Measurements from ENCODE around the gene LHX3.

LHX3 gene

GRCh38 chr9:136203408-136204144 is 1.4 kb downstream of the LHX3 start:
- Histone ChIP-seq H3K27ac (no peak overlapping the region), H3K27me3 (peaks cover 79% of the 10 kb centered on the region), H3K9me3 (no peaks in the 10 kb centered on the region), H3K4me3 (ENCODE audit: low read depth in 1 of 2, low read length in 1 of 2) (no peak overlapping the region), H3K4me1 (ENCODE audit: control insufficient read depth in 1 of 2, insufficient read depth in 1 of 2, low read depth in 1 of 2, low read length in 1 of 2) (no peaks in the 10 kb centered on the region), H3K36me3 (peaks cover 3% of the 10 kb centered on the region)
- TF ChIP-seq, protein P1, sequence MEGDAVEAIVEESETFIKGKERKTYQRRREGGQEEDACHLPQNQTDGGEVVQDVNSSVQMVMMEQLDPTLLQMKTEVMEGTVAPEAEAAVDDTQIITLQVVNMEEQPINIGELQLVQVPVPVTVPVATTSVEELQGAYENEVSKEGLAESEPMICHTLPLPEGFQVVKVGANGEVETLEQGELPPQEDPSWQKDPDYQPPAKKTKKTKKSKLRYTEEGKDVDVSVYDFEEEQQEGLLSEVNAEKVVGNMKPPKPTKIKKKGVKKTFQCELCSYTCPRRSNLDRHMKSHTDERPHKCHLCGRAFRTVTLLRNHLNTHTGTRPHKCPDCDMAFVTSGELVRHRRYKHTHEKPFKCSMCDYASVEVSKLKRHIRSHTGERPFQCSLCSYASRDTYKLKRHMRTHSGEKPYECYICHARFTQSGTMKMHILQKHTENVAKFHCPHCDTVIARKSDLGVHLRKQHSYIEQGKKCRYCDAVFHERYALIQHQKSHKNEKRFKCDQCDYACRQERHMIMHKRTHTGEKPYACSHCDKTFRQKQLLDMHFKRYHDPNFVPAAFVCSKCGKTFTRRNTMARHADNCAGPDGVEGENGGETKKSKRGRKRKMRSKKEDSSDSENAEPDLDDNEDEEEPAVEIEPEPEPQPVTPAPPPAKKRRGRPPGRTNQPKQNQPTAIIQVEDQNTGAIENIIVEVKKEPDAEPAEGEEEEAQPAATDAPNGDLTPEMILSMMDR (IDR thresholded peaks at IDR 0.05) = no peak

GRCh38 chr9:136202454-136203407 is 2.2 kb downstream of the LHX3 start:
- Histone ChIP-seq H3K36me3 (no peaks in the 10 kb centered on the region), H3K9me3 (no peaks in the 10 kb centered on the region), H3K4me1 (ENCODE audit: control insufficient read depth in 1 of 2, insufficient read depth in 1 of 2, low read depth in 1 of 2, low read length in 1 of 2) (no peaks in the 10 kb centered on the region), H3K27ac (no peak overlapping the region), H3K4me3 (ENCODE audit: low read depth in 1 of 2, low read length in 1 of 2) (no peak overlapping the region), H3K27me3 (peaks cover 88% of the 10 kb centered on the region)
- TF ChIP-seq, protein P1 (IDR thresholded peaks at IDR 0.05) = no peak

- H3K27me3 ChIP-seq = peaks cover 97% of the 10 kb centered on the region
- H3K4me3 ChIP-seq (ENCODE audit: low read depth in 1 of 2, low read length in 1 of 2) = no peak overlapping the region
- H3K27ac ChIP-seq = no peak overlapping the region
- H3K9me3 ChIP-seq = no peaks in the 10 kb centered on the region
- no peaks in the 10 kb centered on the region for H3K4me1 ChIP-seq (ENCODE audit: control insufficient read depth in 1 of 2, insufficient read depth in 1 of 2, low read depth in 1 of 2, low read length in 1 of 2)
- TF ChIP-seq, protein P1 (IDR thresholded peaks at IDR 0.05) = no peak
- H3K36me3 ChIP-seq = no peaks in the 10 kb centered on the region
Observed at GRCh38 chr9:136201609-136202453, 3.1 kb downstream of the LHX3 start.

GRCh38 chr9:136201174-136201573 is 3.8 kb downstream of the LHX3 start:
- Histone ChIP-seq H3K4me1 (ENCODE audit: control insufficient read depth in 1 of 2, insufficient read depth in 1 of 2, low read depth in 1 of 2, low read length in 1 of 2) (no peaks in the 10 kb centered on the region), H3K4me3 (ENCODE audit: low read depth in 1 of 2, low read length in 1 of 2) (no peak overlapping the region), H3K27me3 (peaks cover 100% of the 10 kb centered on the region), H3K9me3 (no peaks in the 10 kb centered on the region), H3K36me3 (no peaks in the 10 kb centered on the region), H3K27ac (no peak overlapping the region)
- TF ChIP-seq, protein P1 (IDR thresholded peaks at IDR 0.05) = no peak

GRCh38 chr9:136200424-136200823 is 4.5 kb downstream of the LHX3 start:
- Histone ChIP-seq H3K27me3 (peaks cover 100% of the 10 kb centered on the region), H3K9me3 (no peaks in the 10 kb centered on the region), H3K4me3 (ENCODE audit: low read depth in 1 of 2, low read length in 1 of 2) (no peak overlapping the region), H3K27ac (no peak overlapping the region), H3K4me1 (ENCODE audit: control insufficient read depth in 1 of 2, insufficient read depth in 1 of 2, low read depth in 1 of 2, low read length in 1 of 2) (no peaks in the 10 kb centered on the region), H3K36me3 (no peaks in the 10 kb centered on the region)
- TF ChIP-seq, protein P1 (IDR thresholded peaks at IDR 0.05) = no peak

All from neutrophil (primary cell).